A549 (cell line): ENCODE results near the gene WLS. TPM values are rescaled to one million over a fixed set of nuclear protein-coding genes. Genes with fewer than 3 reads are reported as not detected.

ENCODE experiments used
- ATAC-seq, 2 experiments: fragments of 200-7000 bp in 1 of 2; fragments of >200 bp in 1 of 2; cut with Nextera tagmentation in 1 of 2; cut with Tn5 transposase in 1 of 2; 3 replicates each; pipeline versions ENCODE4 v1.8.0 to v1.9.1; 2018 to 2020; ENCODE audit warnings: mild to moderate bottlenecking in 1 of 2, moderate library complexity in 1 of 2
- CTCF ChIA-PET: fragments of 300-600 bp; sonication (Branson Sonifier 250); formaldehyde crosslinking; extraction: SDS; loops from one replicate; lab custom pipeline; 2021; ENCODE audit warnings: antibody characterized with exemption, inconsistent platforms; lab: Yijun Ruan, JAX
- POLR2A ChIA-PET: fragments of 350-600 bp; formaldehyde crosslinking; extraction: SDS; loops from one replicate; lab custom pipeline; 2021; ENCODE audit warnings: antibody characterized with exemption, inconsistent platforms; lab: Yijun Ruan, JAX
- DNase-seq, 2 experiments: peaks; one replicate each; pipeline versions ENCODE4 v3.0.0 to v3.0.0-alpha.2; 2011 to 2016; ENCODE audit warnings: low read depth in 1 of 2, low spot score in 1 of 2
- FAIRE-seq: peaks from 2 replicates; lab custom pipeline; 2011; peaks lifted over from hg19 to GRCh38; lab: Jason Lieb, UNC
- H3K27ac ChIP-seq, 2 experiments: fragments of >200 bp; sonication (Bioruptor Twin); formaldehyde crosslinking; 3 replicates each; pipeline ENCODE4 v1.5.1; 2016 to 2017
- H3K4me1 ChIP-seq: fragments of >200 bp; sonication (Bioruptor Twin); formaldehyde crosslinking; 3 replicates; pipeline ENCODE4 v1.6.1; 2016
- H3K4me2 ChIP-seq: fragments of >200 bp; sonication (Bioruptor Twin); formaldehyde crosslinking; 3 replicates; pipeline ENCODE4 v1.6.1; 2016
- H3K4me3 ChIP-seq: fragments of >200 bp; sonication (Bioruptor Twin); formaldehyde crosslinking; 3 replicates; pipeline ENCODE4 v1.5.1; 2016
- H3K9me3 ChIP-seq: fragments of >200 bp; sonication (Bioruptor Twin); formaldehyde crosslinking; 3 replicates; pipeline ENCODE4 v1.6.1; 2016
- BHLHE40 ChIP-seq: IDR thresholded peaks from 2 replicates; pipeline ENCODE4 v1.6.1; 2012; ENCODE audit warnings: low read depth, low read length, inconsistent platforms
- CHD4 ChIP-seq: fragments of 200-600 bp; sonication (generic); IDR thresholded peaks from 2 replicates; pipeline ENCODE4 v1.6.1; 2016; ENCODE audit warnings: antibody characterized with exemption, mild to moderate bottlenecking, borderline replicate concordance
- EHF ChIP-seq: fragments of 250-450 bp; sonication (Bioruptor Pico); IDR thresholded peaks from 2 replicates; pipeline ENCODE4 v1.5.0; 2020; ENCODE audit warnings: mild to moderate bottlenecking
- EHMT2 ChIP-seq: fragments of 200-600 bp; sonication (generic); IDR thresholded peaks from 2 replicates; pipeline ENCODE4 v1.6.1; 2016; ENCODE audit warnings: antibody characterized with exemption, low read depth, mild to moderate bottlenecking, moderate library complexity
- EP300 ChIP-seq, 2 experiments: fragments of >200 bp; sonication (Bioruptor Twin); formaldehyde crosslinking; IDR thresholded peaks; 2 replicates in 1 of 2; 3 replicates in 1 of 2; pipeline ENCODE4 v1.6.1; 2016 to 2017
- FOSB ChIP-seq: fragments of 250-450 bp; sonication (Bioruptor Pico); IDR thresholded peaks from 2 replicates; pipeline ENCODE4 v1.5.0; 2020; ENCODE audit warnings: mild to moderate bottlenecking, moderate library complexity
- FOSL2 ChIP-seq, 2 experiments: fragments of 450-650 bp in 1 of 2; fragments of >200 bp in 1 of 2; sonication (Bioruptor Twin) in 1 of 2; formaldehyde crosslinking; IDR thresholded peaks; 2 replicates each; pipeline versions ENCODE4 v1.5.0 to v1.6.1; 2016 to 2020; ENCODE audit warnings: mild to moderate bottlenecking in 1 of 2, moderate library complexity in 1 of 2
- FOXS1 ChIP-seq: fragments of 250-450 bp; sonication (Bioruptor Pico); IDR thresholded peaks from 2 replicates; pipeline ENCODE4 v1.5.0; 2020; ENCODE audit warnings: mild to moderate bottlenecking, moderate library complexity
- GATA3 ChIP-seq: IDR thresholded peaks from 2 replicates; pipeline ENCODE4 v1.6.1; 2012; ENCODE audit warnings: borderline replicate concordance
- HDAC2 ChIP-seq: fragments of 200-600 bp; sonication (generic); IDR thresholded peaks from 2 replicates; pipeline ENCODE4 v1.6.1; 2016
- HEYL ChIP-seq: fragments of 250-450 bp; sonication (Bioruptor Pico); IDR thresholded peaks from 2 replicates; pipeline ENCODE4 v1.8.0; 2021; ENCODE audit warnings: mild to moderate bottlenecking, moderate library complexity
- HOXA7 ChIP-seq: fragments of 250-450 bp; sonication (Bioruptor Pico); IDR thresholded peaks from 2 replicates; pipeline ENCODE4 v1.5.0; 2020; ENCODE audit warnings: mild to moderate bottlenecking, moderate library complexity
- HOXB13 ChIP-seq: fragments of 250-450 bp; sonication (Bioruptor Pico); IDR thresholded peaks from 2 replicates; pipeline ENCODE4 v1.5.0; 2020; ENCODE audit warnings: low read depth, mild to moderate bottlenecking, moderate library complexity
- HOXB5 ChIP-seq: fragments of 250-450 bp; sonication (Bioruptor Pico); IDR thresholded peaks from 2 replicates; pipeline ENCODE4 v1.5.0; 2020; ENCODE audit warnings: mild to moderate bottlenecking, moderate library complexity
- JUN ChIP-seq, 2 experiments: fragments of >200 bp; sonication (Bioruptor Twin); formaldehyde crosslinking; IDR thresholded peaks; 2 replicates in 1 of 2; 3 replicates in 1 of 2; pipeline ENCODE4 v1.6.1; 2016 to 2017
- JUNB ChIP-seq: fragments of >200 bp; sonication (Bioruptor Twin); formaldehyde crosslinking; IDR thresholded peaks from 2 replicates; pipeline ENCODE4 v1.6.1; 2016
- KDM1A ChIP-seq: fragments of 200-600 bp; sonication (generic); IDR thresholded peaks from 2 replicates; pipeline ENCODE4 v1.6.1; 2016; ENCODE audit warnings: low read depth, mild to moderate bottlenecking
- KDM5A ChIP-seq: fragments of 200-600 bp; sonication (generic); IDR thresholded peaks from 2 replicates; pipeline ENCODE4 v1.6.1; 2016; ENCODE audit warnings: antibody characterized with exemption, mild to moderate bottlenecking
- MAFK ChIP-seq: fragments of 450-650 bp; IDR thresholded peaks from 2 replicates; pipeline ENCODE4 v1.6.1; 2014; ENCODE audit not compliant: partially characterized antibody
- MYC ChIP-seq: IDR thresholded peaks from 2 replicates; pipeline ENCODE4 v1.6.1; 2012; ENCODE audit warnings: mild to moderate bottlenecking, inconsistent platforms, low read length, improper control_type of control experiment, borderline replicate concordance
- NFE2L2 ChIP-seq: fragments of 150-350 bp; conservative IDR thresholded peaks from 2 replicates; pipeline ENCODE4 v1.6.1; 2014; ENCODE audit warnings: low read length
- NPAS2 ChIP-seq: fragments of 250-450 bp; sonication (Bioruptor Pico); IDR thresholded peaks from 2 replicates; pipeline ENCODE4 v1.8.0; 2022; ENCODE audit warnings: mild to moderate bottlenecking, moderate library complexity, borderline replicate concordance
- PHF8 ChIP-seq: fragments of 200-600 bp; sonication (generic); IDR thresholded peaks from 2 replicates; pipeline ENCODE4 v1.6.1; 2016; ENCODE audit warnings: low read depth, mild to moderate bottlenecking, antibody characterized with exemption, moderate library complexity, borderline replicate concordance
- RFX5 ChIP-seq: fragments of 450-650 bp; IDR thresholded peaks from 2 replicates; pipeline ENCODE4 v1.7.1; 2014; ENCODE audit warnings: antibody characterized with exemption, mild to moderate bottlenecking, moderate library complexity
- SMC3 ChIP-seq: fragments of >200 bp; sonication (Bioruptor Twin); formaldehyde crosslinking; IDR thresholded peaks from 3 replicates; pipeline ENCODE4 v1.6.1; 2018; ENCODE audit warnings: inconsistent platforms
- SREBF2 ChIP-seq: fragments of 450-650 bp; IDR thresholded peaks from 2 replicates; pipeline ENCODE4 v1.6.1; 2014; ENCODE audit warnings: mild to moderate bottlenecking, moderate library complexity
- TFCP2L1 ChIP-seq: fragments of 250-450 bp; sonication (Bioruptor Pico); IDR thresholded peaks from 2 replicates; pipeline ENCODE4 v1.5.0; 2021; ENCODE audit warnings: mild to moderate bottlenecking
- TP53 ChIP-seq: fragments of 250-450 bp; sonication (Bioruptor Pico); IDR thresholded peaks from 2 replicates; pipeline ENCODE4 v1.5.0; 2021; ENCODE audit warnings: mild to moderate bottlenecking, moderate library complexity
- ZNF302 ChIP-seq: fragments of 250-450 bp; sonication (Bioruptor Pico); IDR thresholded peaks from 2 replicates; pipeline ENCODE4 v1.9.0; 2021; ENCODE audit warnings: inconsistent platforms, mild to moderate bottlenecking, moderate library complexity
- WGBS: methylation state at CpG from one replicate; pipeline ENCODE4 v1.1.6; 2017; ENCODE audit errors: missing lambda C conversion rate; 5-methylcytosine and 5-hydroxymethylcytosine counted together
- polyA plus RNA-seq, 4 experiments: library from polyadenylated mRNA; depleted of rRNA in 3 of 4; stranded (reverse); fragments of >200 nt; fragmentation: RNase III in 1 of 4; extraction: RNeasy Plus Mini Kit Qiagen cat#74134 plus additional on column Dnase treatment in 1 of 4; gene quantifications; 2 replicates in 3 of 4; 3 replicates in 1 of 4; pipeline ENCODE4 v1.2.3, GENCODE V29; 2011 to 2017
- TF ChIP-seq, protein P1 (sequence below): fragments of >200 bp; sonication (Bioruptor Twin); formaldehyde crosslinking; IDR thresholded peaks from 3 replicates; pipeline ENCODE4 v1.6.1; 2016
- TF ChIP-seq, protein P2 (sequence below): fragments of 250-450 bp; sonication (Bioruptor Pico); IDR thresholded peaks from 2 replicates; pipeline ENCODE4 v1.5.0; 2020; ENCODE audit warnings: low read depth, mild to moderate bottlenecking, moderate library complexity

The WLS gene
- polyA plus RNA-seq, 2 of the 4 experiments (the other 2 are of a cell fraction): 6.6 to 12.1 TPM

DNA sequence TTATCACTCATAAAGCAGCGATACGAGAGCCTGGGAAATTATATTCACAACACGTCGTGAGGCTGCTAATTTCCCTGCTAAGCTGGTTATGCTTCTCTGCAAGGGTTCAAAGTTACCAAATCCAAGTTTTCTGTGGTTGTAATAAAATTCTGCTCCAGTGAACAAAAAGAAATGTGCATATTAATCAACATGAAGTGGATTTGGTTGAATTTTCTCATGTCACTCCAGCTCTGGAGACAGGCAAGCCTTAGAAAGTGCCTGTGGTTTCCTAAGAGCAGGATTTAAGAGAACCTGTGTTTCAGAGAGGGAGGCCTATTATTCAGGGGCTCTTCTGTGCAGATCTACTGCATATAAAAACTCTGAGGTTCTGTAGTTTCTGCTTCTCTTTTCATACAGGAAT, 87.5 kb downstream of the WLS start:
- ATAC-seq: no peak
- CTCF ChIA-PET: interaction anchor here (1.5 kb wide), 1 partner anchor 25 kb away, joined by 4 read pairs; no protein-coding TSS in a partner anchor
- WGBS: 82% methylated on average over 4 of the region's 4 CpGs
- Histone ChIP-seq H3K9me3 (no peaks in the 10 kb centered on the region), H3K4me1 (no peaks in the 10 kb centered on the region), H3K4me2 (no peak overlapping the region), H3K4me3 (no peak overlapping the region), H3K27ac (no peak overlapping the region)
- no peak for FAIRE-seq
- no peak for TF ChIP-seq FOSB (CRISPR knock-in tag)
- no peak for TF ChIP-seq EHMT2
- no peak for TF ChIP-seq SREBF2
- TF ChIP-seq KDM1A: no peak
- no peak for TF ChIP-seq JUNB
- no peak for TF ChIP-seq HEYL (CRISPR knock-in tag)
- no peak for TF ChIP-seq RFX5
- no peak for TF ChIP-seq FOXS1 (CRISPR knock-in tag)
- no peak for TF ChIP-seq EP300 (IDR thresholded peaks at IDR 0.05)
- TF ChIP-seq, protein P1, sequence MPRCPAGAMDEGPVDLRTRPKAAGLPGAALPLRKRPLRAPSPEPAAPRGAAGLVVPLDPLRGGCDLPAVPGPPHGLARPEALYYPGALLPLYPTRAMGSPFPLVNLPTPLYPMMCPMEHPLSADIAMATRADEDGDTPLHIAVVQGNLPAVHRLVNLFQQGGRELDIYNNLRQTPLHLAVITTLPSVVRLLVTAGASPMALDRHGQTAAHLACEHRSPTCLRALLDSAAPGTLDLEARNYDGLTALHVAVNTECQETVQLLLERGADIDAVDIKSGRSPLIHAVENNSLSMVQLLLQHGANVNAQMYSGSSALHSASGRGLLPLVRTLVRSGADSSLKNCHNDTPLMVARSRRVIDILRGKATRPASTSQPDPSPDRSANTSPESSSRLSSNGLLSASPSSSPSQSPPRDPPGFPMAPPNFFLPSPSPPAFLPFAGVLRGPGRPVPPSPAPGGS: no peak
- TF ChIP-seq MAFK: no peak
- TF ChIP-seq JUN (IDR thresholded peaks at IDR 0.05): no peak
- TF ChIP-seq TP53 (CRISPR knock-in tag): no peak
- TF ChIP-seq NPAS2 (CRISPR knock-in tag): no peak
- TF ChIP-seq HOXB5 (CRISPR knock-in tag): no peak
- TF ChIP-seq HOXB13: no peak
- TF ChIP-seq HDAC2: no peak
- TF ChIP-seq KDM5A: no peak
- TF ChIP-seq BHLHE40: no peak
- TF ChIP-seq GATA3: no peak
- DNase-seq: no peak
- POLR2A ChIA-PET: no interaction called here

DNA sequence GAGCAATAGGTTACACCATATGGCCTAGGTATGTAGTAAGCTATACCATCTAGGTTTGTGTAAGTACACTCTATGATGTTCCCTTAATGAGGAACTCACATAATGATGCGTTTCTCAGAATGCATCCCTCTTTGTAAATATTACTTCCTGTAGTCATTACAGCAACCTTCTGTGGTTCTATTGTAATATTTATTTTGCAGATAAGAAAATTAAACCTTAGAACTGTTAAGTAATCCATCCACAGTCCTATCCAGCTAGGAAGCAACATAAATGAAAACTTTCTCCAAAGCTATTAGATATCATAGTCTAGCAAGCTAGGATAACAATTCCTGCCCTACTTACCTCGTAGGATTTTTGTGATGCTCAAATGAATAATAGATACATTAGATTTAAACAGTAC, 88.7 kb downstream of the WLS start:
- H3K4me1 ChIP-seq: no peaks in the 10 kb centered on the region
- 54% methylated on average over 2 of the region's 2 CpGs for WGBS
- DNase-seq: no peak
- no peak for TF ChIP-seq EP300 (IDR thresholded peaks at IDR 0.05)
- no peak for TF ChIP-seq GATA3
- no peak for TF ChIP-seq HOXA7
- no peak for TF ChIP-seq MYC
- no peak for TF ChIP-seq EHF (CRISPR knock-in tag)
- no peak for TF ChIP-seq PHF8
- no peak for TF ChIP-seq KDM5A
- TF ChIP-seq NFE2L2: no peak
- H3K4me3 ChIP-seq: no peak overlapping the region
- ATAC-seq: no peak
- no peaks in the 10 kb centered on the region for H3K9me3 ChIP-seq
- H3K4me2 ChIP-seq: no peak overlapping the region
- no peak for FAIRE-seq
- no peak overlapping the region for H3K27ac ChIP-seq
- ChIA-PET POLR2A (no interaction called here), CTCF (interaction anchor here (1.5 kb wide), 1 partner anchor 24 kb away, joined by 4 read pairs; no protein-coding TSS in a partner anchor)

DNA sequence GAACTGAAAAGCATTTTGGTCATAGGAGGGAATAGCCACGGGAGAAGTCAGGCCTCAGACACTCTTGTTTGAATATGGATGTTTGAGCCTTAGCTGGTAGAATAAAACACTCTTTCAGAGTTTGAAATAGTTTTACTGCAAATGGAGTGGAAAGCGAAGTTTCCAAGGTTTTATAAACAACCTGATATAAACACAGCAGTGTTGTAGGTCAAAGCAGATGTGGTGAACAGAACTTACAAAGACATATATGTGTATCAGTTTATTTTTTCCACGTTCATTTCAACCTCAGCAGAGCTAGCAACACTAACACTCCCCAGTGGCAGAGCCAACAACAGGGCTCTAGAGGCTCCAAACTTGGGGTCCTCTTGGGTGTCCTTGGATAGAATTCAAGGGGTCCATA, 89.9 kb downstream of the WLS start:
- ATAC-seq (no peak), FAIRE-seq (no peak)

More for the DNA sequence above, 89.9 kb downstream of the WLS start:
- H3K27ac ChIP-seq: no peak overlapping the region
- no peak for TF ChIP-seq TFCP2L1 (CRISPR knock-in tag)
- no peak for TF ChIP-seq KDM1A
- no peak for TF ChIP-seq NPAS2 (CRISPR knock-in tag)
- TF ChIP-seq CHD4: no peak
- no peak for TF ChIP-seq BHLHE40
- TF ChIP-seq HOXB13: no peak
- TF ChIP-seq SMC3: no peak
- TF ChIP-seq FOXS1 (CRISPR knock-in tag): no peak
- TF ChIP-seq FOSB (CRISPR knock-in tag): no peak
- TF ChIP-seq, protein P2, sequence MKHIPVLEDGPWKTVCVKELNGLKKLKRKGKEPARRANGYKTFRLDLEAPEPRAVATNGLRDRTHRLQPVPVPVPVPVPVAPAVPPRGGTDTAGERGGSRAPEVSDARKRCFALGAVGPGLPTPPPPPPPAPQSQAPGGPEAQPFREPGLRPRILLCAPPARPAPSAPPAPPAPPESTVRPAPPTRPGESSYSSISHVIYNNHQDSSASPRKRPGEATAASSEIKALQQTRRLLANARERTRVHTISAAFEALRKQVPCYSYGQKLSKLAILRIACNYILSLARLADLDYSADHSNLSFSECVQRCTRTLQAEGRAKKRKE (CRISPR knock-in tag): no peak
- TF ChIP-seq, protein P1: no peak
- TF ChIP-seq FOSL2 (IDR thresholded peaks at IDR 0.05): no peak
- no peak for TF ChIP-seq FOSL2 (CRISPR knock-in tag; IDR thresholded peaks at IDR 0.05)
- TF ChIP-seq ZNF302: no peak
- H3K4me2 ChIP-seq: no peak overlapping the region
- H3K9me3 ChIP-seq: no peaks in the 10 kb centered on the region
- no peak for DNase-seq
- ChIA-PET CTCF (no interaction called here), POLR2A (no interaction called here)
- H3K4me3 ChIP-seq: no peak overlapping the region
- WGBS: 36% methylated on average over 3 of the region's 3 CpGs
- H3K4me1 ChIP-seq: no peaks in the 10 kb centered on the region
